ENCODE results near the gene FRMD3. TPM values are rescaled to one million over a fixed set of nuclear protein-coding genes. Genes with fewer than 3 reads are reported as not detected.

FRMD3 gene
- total RNA-seq, 4 donors from 2014 or later = 2.2 to 5.8 (median 4.4) TPM

- no peak overlapping the region for H3K4me3 ChIP-seq (ENCODE audit: low read depth, poor library complexity, severe bottlenecking)
- intact Hi-C loops (cut with DNase I; ENCODE audit: low total_unique reads) = no loop called here
- TF ChIP-seq CTCF (IDR thresholded peaks at IDR 0.05) (no peak), POLR2A (IDR thresholded peaks at IDR 0.05) (no peak)
- no peak for DNase-seq (ENCODE audit: low spot score in 2 of 2)
- 62 to 72% methylated on average over 1 of the region's 1 CpG for WGBS, 2 donors
Observed at GRCh38 chr9:83536332-83536731, 1.9 kb downstream of the FRMD3 start.

- no peak overlapping the region for H3K4me3 ChIP-seq (ENCODE audit: low read depth, poor library complexity, severe bottlenecking)
- TF ChIP-seq CTCF (IDR thresholded peaks at IDR 0.05) = no peak
- TF ChIP-seq POLR2A (IDR thresholded peaks at IDR 0.05) = no peak
- 68 to 77% methylated on average over 3 of the region's 3 CpGs for WGBS, 2 donors
- no peak for DNase-seq (ENCODE audit: low spot score in 2 of 2)
- intact Hi-C loops (cut with DNase I; ENCODE audit: low total_unique reads) = no loop called here
Observed at GRCh38 chr9:83535736-83536135, 2.5 kb downstream of the FRMD3 start.

GRCh38 chr9:83533296-83533695 lies 4.9 kb downstream of the FRMD3 start:
- intact Hi-C loops (cut with DNase I; ENCODE audit: low total_unique reads) = no loop called here
- TF ChIP-seq CTCF (IDR thresholded peaks at IDR 0.05) (no peak), POLR2A (IDR thresholded peaks at IDR 0.05) (no peak)
- no peak for DNase-seq (ENCODE audit: low spot score in 2 of 2)
- no peak overlapping the region for H3K4me3 ChIP-seq (ENCODE audit: low read depth, poor library complexity, severe bottlenecking)
- WGBS, 2 donors = 74 to 84% methylated on average over 2 of the region's 2 CpGs

- DNase-seq (ENCODE audit: low spot score in 2 of 2) = no peak
- 44 to 63% methylated on average over 3 of the region's 3 CpGs for WGBS, 2 donors
- H3K4me3 ChIP-seq (ENCODE audit: low read depth, poor library complexity, severe bottlenecking) = no peak overlapping the region
- intact Hi-C loops (cut with DNase I; ENCODE audit: low total_unique reads) = no loop called here
- TF ChIP-seq POLR2A (IDR thresholded peaks at IDR 0.05) = no peak
Observed at GRCh38 chr9:83526901-83527300, 11.3 kb downstream of the FRMD3 start.

- intact Hi-C loops (cut with DNase I; ENCODE audit: low total_unique reads) = no loop called here
- WGBS, 2 donors = 98% methylated on average over 2 of the region's 2 CpGs
- no peak overlapping the region for H3K4me3 ChIP-seq (ENCODE audit: low read depth, poor library complexity, severe bottlenecking)
- DNase-seq (ENCODE audit: low spot score in 2 of 2) = no peak
- TF ChIP-seq POLR2A (IDR thresholded peaks at IDR 0.05) = no peak
- no peak for TF ChIP-seq CTCF (IDR thresholded peaks at IDR 0.05)
Observed at GRCh38 chr9:83526211-83526610, 12.0 kb downstream of the FRMD3 start.

- TF ChIP-seq CTCF (IDR thresholded peaks at IDR 0.05) = no peak
- no peak for DNase-seq (ENCODE audit: low spot score in 2 of 2)
- no peak overlapping the region for H3K4me3 ChIP-seq (ENCODE audit: low read depth, poor library complexity, severe bottlenecking)
- intact Hi-C loops (cut with DNase I; ENCODE audit: low total_unique reads) = no loop called here
Observed at GRCh38 chr9:83523684-83524083, 14.5 kb downstream of the FRMD3 start.

All from lower leg skin (tissue), 4 donors.